ENCODE data around the gene STRIT1. TPM values are rescaled to one million over a fixed set of nuclear protein-coding genes. Genes with fewer than 3 reads are reported as not detected.
"Not testable (repeated sequence)": the region's sequence is repeated elsewhere in the genome, so short reads cannot be mapped to it uniquely, and the experiment has no call there.

The STRIT1 gene
- total RNA-seq, 1 experiment from 2014 or later: not detected

DNA sequence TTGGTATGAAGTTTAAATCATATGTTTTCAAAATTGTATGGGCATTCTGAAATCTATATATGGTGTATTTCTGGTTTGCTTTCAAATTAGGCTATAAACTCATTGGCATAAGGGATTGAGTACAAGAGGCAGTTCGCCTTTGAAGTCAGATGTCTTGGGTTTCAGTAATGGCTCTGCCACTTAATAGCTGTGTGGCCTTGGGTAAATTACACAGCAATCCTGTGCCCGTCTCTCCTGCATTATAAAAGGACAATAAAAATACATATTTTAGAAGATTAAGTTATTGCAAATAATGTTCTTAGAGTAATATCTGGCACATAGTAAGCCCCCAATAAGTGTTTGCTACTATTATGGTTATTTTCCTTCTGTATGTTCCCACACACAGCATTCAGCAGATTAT lies 20.4 kb upstream of the STRIT1 start:
- no peak for DNase-seq (ENCODE audit: low read depth)

DNA sequence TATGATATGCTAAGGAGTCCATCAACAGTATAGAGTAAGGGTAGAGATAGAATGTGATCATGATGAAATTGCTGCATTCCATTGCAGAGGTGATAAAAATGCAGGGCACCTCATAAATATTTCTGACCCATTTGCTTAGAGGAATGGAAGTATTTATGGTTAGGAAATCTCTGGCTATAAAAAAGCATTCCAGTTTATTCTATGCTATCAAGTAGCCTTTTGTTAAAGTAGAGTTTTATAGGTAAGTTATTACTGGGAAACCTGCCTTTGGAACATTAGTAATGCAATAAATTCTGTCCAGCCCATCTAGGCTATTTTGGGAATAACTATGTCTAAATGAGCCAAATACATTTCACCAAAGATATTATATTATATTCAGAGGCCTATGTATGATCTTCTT lies 19.8 kb upstream of the STRIT1 start:
- DNase-seq (ENCODE audit: low read depth): no peak

DNA sequence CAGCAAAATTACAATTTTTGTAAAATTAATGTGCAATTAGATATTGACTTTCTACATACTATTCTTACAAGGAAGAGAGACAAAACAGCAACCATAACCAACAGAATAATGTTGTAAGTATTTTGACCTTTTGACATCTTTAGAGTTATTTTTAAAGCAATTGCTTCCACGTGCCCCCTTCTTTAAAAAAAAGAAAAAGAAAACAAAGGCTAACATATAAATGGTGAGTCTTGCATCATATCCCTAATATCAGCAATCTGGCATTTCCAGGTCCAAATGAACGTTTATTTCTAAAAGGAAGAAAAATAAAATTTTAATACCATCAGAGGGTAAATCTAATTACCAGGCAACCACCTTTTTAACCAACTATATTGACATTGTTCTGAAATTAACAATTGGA lies 19.3 kb upstream of the STRIT1 start:
- DNase-seq (ENCODE audit: low read depth): no peak

DNA sequence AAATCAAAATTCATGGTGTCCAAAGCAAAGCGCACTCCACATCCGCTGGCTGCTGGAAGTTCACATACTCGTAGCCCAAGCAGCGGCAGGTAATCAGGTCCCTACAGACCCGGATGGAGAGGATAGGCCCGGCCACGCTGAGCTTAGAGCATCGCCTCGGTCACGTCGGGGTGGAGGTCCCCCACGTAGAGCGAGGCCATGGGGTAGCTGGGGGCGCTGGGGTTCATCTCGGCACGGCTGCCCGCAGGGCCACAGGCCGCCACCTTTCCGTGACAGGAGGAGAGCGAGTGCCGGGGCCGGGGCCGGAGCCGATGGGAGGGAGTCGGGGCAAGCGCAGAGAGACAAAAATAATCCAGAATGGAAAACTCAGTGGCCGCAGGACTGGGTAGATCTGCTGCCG lies 16.1 kb upstream of the STRIT1 start:
- no peak for DNase-seq (ENCODE audit: low read depth)

GRCh38 chr3:155308831-155309230 lies 15.3 kb upstream of the STRIT1 start:
- DNase-seq (ENCODE audit: low read depth): peak; percentile 78

DNA sequence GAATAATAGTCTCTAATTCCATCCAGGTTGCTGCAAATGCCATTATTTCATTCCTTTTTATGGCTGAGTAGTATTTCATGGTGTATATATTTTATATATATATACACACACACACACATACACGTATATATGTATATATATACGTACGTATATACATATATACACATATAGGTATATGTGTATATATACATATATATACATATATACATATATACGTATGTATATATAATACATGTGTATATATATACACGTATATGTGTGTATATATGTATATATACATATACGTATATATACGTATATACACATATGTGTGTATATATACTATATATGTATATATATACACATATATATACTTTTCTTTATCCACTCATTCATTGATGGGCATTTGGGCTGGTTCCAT lies 13.7 kb upstream of the STRIT1 start:
- no peak for DNase-seq (ENCODE audit: low read depth)

- DNase-seq (ENCODE audit: low read depth): no peak
These were observed 10.9 kb upstream of the STRIT1 start for GRCh38 chr3:155304394-155304793.

DNA sequence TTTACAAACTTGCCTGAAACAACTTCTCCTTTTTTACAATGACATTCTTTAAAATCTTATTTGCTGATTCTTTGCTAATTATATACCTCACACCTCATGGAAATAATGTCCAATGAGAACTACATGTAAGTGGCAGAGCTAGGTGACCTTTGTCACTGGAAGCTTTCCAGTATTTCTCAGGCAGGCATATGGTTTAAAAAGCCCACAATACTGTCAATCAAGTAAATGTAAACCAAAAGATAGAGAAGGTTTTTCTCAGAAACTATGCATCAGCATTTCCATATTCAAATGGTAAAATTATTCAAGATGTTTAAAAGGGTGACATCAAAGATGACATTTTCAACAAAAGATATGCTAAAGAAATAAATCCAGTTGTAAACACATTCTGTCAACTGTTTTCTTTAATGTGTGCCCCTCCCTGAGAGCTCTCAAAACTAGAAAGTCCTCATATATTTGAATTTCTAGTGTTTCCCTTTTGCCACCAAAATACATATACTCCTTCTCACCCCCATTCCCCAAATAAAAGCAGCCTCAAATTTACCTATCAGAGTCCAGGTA lies 10.1 kb upstream of the STRIT1 start:
- DNase-seq (ENCODE audit: low read depth): no peak

DNA sequence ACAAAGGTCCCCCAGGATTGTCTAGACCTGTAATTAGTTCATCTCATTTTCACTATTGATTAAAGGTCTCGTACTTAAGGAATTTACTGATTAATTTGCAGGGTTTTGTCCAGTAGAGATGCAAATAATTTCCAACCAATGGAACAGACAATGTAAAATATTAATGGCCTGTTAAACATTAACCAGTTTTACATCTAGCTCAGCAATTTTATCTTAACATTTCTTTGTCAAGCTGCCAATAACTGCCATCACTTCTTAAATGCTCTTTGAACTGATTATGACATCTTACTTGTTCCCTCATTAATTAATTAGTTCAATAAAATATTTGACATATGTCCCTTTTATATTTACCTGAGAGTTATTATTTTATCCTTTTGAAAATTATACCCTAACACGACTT lies 9.4 kb upstream of the STRIT1 start:
- DNase-seq (ENCODE audit: low read depth): no peak

DNA sequence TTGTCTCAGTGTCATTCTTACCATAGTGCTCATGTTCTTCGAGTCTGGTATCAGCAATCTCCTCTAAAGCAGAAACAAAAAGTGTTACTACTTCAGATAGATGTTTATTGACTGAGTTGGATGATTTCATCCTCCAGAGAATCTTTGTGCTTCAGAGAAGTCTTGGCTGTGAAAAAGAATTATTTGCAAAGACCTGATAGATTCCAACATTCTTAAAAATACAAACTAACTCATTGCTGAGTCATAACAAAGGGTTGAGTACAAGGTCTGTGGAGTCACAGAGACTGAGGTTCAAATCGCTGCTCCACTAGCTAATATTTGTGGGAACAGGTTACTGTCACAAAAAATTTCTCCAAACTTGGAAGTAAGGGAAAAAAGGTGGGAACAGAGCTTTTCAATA lies 9.0 kb upstream of the STRIT1 start:
- DNase-seq (ENCODE audit: low read depth): peak; percentile 68

GRCh38 chr3:155297100-155297499 lies 3.6 kb upstream of the STRIT1 start:
- DNase-seq (ENCODE audit: low read depth): no peak

- no peak for DNase-seq (ENCODE audit: low read depth)
These were observed 2.9 kb upstream of the STRIT1 start for GRCh38 chr3:155296413-155296812.

DNA sequence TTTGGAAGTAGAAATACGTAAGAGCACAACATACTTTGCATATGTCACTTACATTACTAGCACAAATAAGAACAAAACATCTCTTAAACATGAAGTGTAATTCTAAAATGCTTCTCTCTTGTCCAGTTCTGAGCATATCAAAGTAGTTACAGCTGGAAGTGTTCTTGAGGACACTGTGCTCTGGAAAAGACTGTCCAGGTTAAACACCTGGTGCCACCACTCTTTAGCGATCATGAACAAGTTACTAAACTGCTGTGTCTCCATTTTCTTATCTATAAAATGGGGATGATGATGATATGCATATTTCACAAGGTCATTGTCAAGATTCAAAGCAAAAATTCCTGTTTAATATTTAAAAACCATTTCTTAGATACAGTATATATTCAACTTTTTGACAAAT lies 790 bp downstream of the STRIT1 start:
- DNase-seq (ENCODE audit: low read depth): no peak

DNA sequence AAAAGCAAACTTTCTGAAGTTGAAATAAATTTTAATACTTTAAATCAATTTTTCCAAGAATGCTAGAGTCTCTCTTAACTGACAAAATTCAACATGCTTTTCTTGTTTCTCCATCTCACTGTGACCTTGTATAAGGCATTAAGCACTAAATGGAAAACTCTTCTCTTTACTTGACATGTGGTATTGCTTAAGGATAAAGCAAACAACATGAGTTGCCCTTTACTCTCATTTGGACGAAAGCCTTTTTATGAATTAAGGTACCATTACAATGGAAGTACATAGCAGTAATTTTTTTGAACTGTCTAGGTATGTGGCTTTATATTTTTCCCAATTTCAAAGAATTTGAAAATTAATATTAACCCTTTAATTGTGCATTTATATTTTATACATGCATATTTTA lies 1.4 kb downstream of the STRIT1 start:
- no peak for DNase-seq (ENCODE audit: low read depth)

DNA sequence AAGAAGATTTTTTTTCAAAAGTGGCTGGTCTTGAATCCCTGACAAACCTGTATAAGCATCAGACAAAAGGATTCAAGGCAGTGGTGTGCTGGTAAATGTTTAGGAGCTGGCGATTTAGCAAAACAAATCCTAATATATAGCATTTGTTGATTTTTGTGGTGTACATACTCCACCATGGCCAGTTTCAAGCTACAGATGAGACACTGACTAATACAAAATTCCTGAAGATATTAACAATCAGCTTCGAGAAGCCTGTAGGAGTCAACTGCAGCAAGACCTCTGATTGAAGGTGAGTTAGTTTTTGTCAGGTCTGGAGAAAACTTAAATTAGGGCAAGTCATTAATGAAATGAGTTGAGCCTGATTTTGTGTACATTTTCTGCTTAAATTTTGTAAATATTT lies 6.7 kb downstream of the STRIT1 start:
- no peak for DNase-seq (ENCODE audit: low read depth)

DNA sequence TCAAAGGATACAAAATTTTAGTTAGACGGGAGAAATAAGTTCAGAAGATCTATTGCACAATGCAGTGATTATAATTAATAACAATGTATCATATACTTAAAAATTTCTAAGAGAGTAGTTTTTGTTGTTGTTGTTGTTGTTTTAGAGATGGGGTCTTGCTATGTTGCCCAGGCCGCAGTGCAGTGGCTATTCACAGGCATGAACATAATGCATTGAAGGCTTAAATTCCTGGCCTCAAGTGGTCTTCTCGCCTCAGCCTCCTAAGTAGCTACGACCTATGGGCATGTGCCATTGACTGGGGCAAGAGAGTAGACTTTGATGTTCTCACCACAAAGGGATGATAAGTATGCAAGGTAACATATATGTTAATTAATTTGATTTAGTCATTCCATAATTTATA lies 7.5 kb downstream of the STRIT1 start:
- DNase-seq (ENCODE audit: low read depth): no peak

DNA sequence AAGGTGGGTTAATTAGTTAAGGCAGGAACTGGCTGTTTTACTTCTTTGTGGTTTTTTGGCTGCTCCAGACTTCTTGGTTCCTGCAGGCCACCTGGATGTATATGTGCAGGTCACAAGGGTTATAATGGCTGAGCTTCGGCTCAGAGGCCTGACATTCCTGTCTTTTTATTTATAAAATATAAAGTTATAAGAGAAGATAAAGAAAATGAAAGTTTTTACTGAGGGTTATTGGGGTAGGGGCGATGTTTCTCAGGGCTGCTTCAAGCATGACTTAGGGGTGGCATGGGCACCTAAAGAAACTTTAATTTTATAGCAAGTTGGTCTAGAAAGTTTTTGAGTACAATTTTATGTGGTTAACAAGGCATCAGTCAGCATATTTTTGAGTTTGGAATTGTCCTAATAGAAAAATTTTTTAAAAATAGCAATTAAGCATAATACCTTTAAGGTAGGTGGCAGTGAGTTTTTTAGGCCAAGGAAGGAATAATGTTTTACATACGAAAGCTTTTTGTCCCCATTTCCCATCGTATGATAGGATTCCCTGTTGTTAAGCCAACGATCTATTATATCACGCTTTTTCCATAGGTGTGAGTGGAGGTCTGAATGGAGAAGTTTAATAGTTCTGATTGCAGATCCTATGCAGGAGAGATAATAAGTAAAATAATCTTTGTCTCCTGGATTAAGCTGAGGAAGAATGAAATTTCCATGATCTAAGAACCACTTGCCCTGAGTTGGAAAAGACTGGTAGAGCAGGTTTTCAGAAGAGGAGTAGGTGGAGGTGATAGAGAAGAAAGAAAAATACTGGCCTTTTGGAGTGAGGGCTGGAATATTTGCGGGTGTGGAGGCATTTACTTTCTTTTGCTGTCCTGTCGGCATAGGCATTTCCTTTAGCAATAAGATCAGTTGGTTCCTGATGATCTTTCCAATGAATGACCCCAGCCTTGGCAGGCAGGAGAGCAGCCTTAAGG lies 10.1 kb downstream of the STRIT1 start:
- no peak for DNase-seq (ENCODE audit: low read depth)

- peak; percentile 43 for DNase-seq (ENCODE audit: low read depth)
These were observed 10.9 kb downstream of the STRIT1 start for GRCh38 chr3:155282385-155283091.

GRCh38 chr3:155281912-155282311 lies 11.6 kb downstream of the STRIT1 start:
- DNase-seq (ENCODE audit: low read depth): no peak

DNA sequence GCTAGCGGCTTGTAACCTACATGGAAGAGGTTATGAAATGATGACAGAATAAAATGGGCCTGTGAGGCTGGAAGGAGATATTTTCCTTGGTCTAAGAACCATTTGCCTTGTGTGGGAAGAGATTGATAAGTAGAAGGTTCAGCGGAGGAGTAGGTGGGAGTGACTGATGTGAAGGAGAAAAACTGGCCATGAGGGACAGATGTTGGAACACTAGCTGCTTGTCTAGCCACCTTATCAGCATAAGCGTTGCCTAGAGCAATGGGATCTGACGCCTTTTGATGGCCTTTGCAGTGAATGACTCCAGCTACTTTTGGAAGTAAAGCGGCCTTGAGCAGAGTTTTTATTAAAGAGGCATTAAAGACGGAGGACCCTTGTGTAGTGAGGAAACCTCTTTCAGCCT lies 17.4 kb downstream of the STRIT1 start:
- not testable (repeated sequence) for DNase-seq (ENCODE audit: low read depth)

GRCh38 chr3:155275159-155275754 lies 18.2 kb downstream of the STRIT1 start:
- not testable (repeated sequence) for DNase-seq (ENCODE audit: low read depth)

GRCh38 chr3:155274435-155274834 lies 19.0 kb downstream of the STRIT1 start:
- not testable (repeated sequence) for DNase-seq (ENCODE audit: low read depth)

Data from HT1080 (cell line).